Uterus (tissue), 4 donors: Measurements from ENCODE around the gene FOXJ1. TPM values are rescaled to one million over a fixed set of nuclear protein-coding genes. Genes with fewer than 3 reads are reported as not detected.

ENCODE experiments used
- DNase-seq, 2 donors: peaks; one replicate each; pipeline ENCODE4 v3.0.0-alpha.2; 2019 to 2020
- H3K27ac ChIP-seq, 2 donors: fragments of 200-600 bp; sonication (generic); 1 replicate in 1 of 2; 2 replicates in 1 of 2; pipeline ENCODE4 v1.5.1; 2016 to 2018
- H3K27me3 ChIP-seq, 2 donors: fragments of 200-600 bp; sonication (generic); one replicate each; pipeline ENCODE4 v1.5.1; 2018 to 2019; ENCODE audit warnings: control low read depth in 1 of 2
- H3K36me3 ChIP-seq, 2 donors: fragments of 200-600 bp; sonication (generic); one replicate each; pipeline ENCODE4 v1.5.1; 2019; ENCODE audit warnings: control low read depth in 1 of 2
- H3K4me1 ChIP-seq, 2 donors: fragments of 200-600 bp; sonication (generic); one replicate each; pipeline ENCODE4 v1.5.1; 2018 to 2019; ENCODE audit warnings: control low read depth in 1 of 2
- H3K4me3 ChIP-seq, 2 donors: fragments of 200-600 bp; sonication (generic); 1 replicate in 1 of 2; 2 replicates in 1 of 2; pipeline ENCODE4 v1.5.1; 2018 to 2019; ENCODE audit warnings: mild to moderate bottlenecking in 1 of 2
- H3K9me3 ChIP-seq, 2 donors: fragments of 200-600 bp; sonication (generic); one replicate each; pipeline ENCODE4 v1.5.1; 2019; ENCODE audit warnings: control low read depth in 1 of 2
- CTCF ChIP-seq, 4 experiments: fragments of 200-600 bp in 2 of 4; fragments of 450-650 bp in 2 of 4; sonication (generic) in 2 of 4; IDR thresholded peaks; one replicate each; pipeline ENCODE4 v1.5.1; 2016 to 2019; ENCODE audit warnings: antibody characterized with exemption in 4 of 4, mild to moderate bottlenecking in 2 of 4, moderate library complexity in 1 of 4
- POLR2A ChIP-seq, 2 donors: fragments of 450-650 bp; IDR thresholded peaks; one replicate each; pipeline ENCODE4 v1.6.1; 2016; ENCODE audit warnings: antibody characterized with exemption in 2 of 2, mild to moderate bottlenecking in 1 of 2, moderate library complexity in 1 of 2
- intact Hi-C: fragments of 100-400 bp; cut with DNase I; formaldehyde crosslinking; loops from one replicate; pipeline ENCODE4 v1.15.1; 2023; ENCODE audit warnings: low total_unique reads
- total RNA-seq, 4 donors: library from RNA; depleted of rRNA in 3 of 4; stranded (reverse); fragments of >200 nt in 3 of 4; gene quantifications; one replicate each; pipeline versions ENCODE4 v1.1.0 to v1.2.4, GENCODE V29; 2014 to 2023
- donor health status: DM: yes; HTN: yes; CAD: no.

Gene FOXJ1
- total RNA-seq, 4 donors from 2014 or later, result 0.51 to 14.0 (median 1.0) TPM

GRCh38 chr17:76137351-76138233 lies 3.5 kb downstream of the FOXJ1 start:
- Histone ChIP-seq H3K4me1 (no peaks in the 10 kb centered on the region), H3K4me3 (no peak overlapping the region), H3K27ac (no peak overlapping the region), H3K36me3 (no peaks in the 10 kb centered on the region), H3K27me3 (peaks cover 22 to 34% of the 10 kb centered on the region in 2 donors), H3K9me3 (no peaks in the 10 kb centered on the region)
- DNase-seq, result no peak
- intact Hi-C loops, result loop anchor here (2.0 kb wide), 1 partner anchor 25 kb away; no protein-coding TSS in a partner anchor
- TF ChIP-seq CTCF (IDR thresholded peaks at IDR 0.05), result no peak
- no peak for TF ChIP-seq POLR2A (IDR thresholded peaks at IDR 0.05)

GRCh38 chr17:76137001-76137350 lies 4.1 kb downstream of the FOXJ1 start:
- Histone ChIP-seq H3K27me3 (peaks cover 22 to 34% of the 10 kb centered on the region in 2 donors), H3K4me1 (no peaks in the 10 kb centered on the region), H3K27ac (no peak overlapping the region), H3K4me3 (no peak overlapping the region), H3K36me3 (no peaks in the 10 kb centered on the region), H3K9me3 (no peaks in the 10 kb centered on the region)
- DNase-seq, result no peak
- TF ChIP-seq POLR2A (IDR thresholded peaks at IDR 0.05), result no peak
- no peak for TF ChIP-seq CTCF (IDR thresholded peaks at IDR 0.05)
- intact Hi-C loops, result no loop called here

- Histone ChIP-seq H3K36me3 (no peaks in the 10 kb centered on the region), H3K4me1 (no peaks in the 10 kb centered on the region), H3K27me3 (peaks cover 22 to 34% of the 10 kb centered on the region in 2 donors), H3K27ac (no peak overlapping the region), H3K4me3 (no peak overlapping the region), H3K9me3 (no peaks in the 10 kb centered on the region)
- intact Hi-C loops, result no loop called here
- no peak for TF ChIP-seq POLR2A (IDR thresholded peaks at IDR 0.05)
- no peak for TF ChIP-seq CTCF (IDR thresholded peaks at IDR 0.05)
- no peak for DNase-seq
These were observed 4.6 kb downstream of the FOXJ1 start for GRCh38 chr17:76136276-76137000.

- H3K36me3 ChIP-seq, result no peaks in the 10 kb centered on the region
- H3K4me3 ChIP-seq, result no peak overlapping the region
- intact Hi-C loops, result no loop called here
- DNase-seq, result no peak
- H3K27ac ChIP-seq, result no peak overlapping the region
- H3K9me3 ChIP-seq, result no peaks in the 10 kb centered on the region
- no peak for TF ChIP-seq POLR2A (IDR thresholded peaks at IDR 0.05)
- TF ChIP-seq CTCF (IDR thresholded peaks at IDR 0.05), result no peak
- no peaks in the 10 kb centered on the region for H3K4me1 ChIP-seq
- peaks cover 22 to 34% of the 10 kb centered on the region in 2 donors for H3K27me3 ChIP-seq
These were observed 5.2 kb downstream of the FOXJ1 start for GRCh38 chr17:76135810-76136188.
